G401.6 (cell line): ENCODE results near the gene MARK2.

ENCODE experiments used
- FAIRE-seq: peaks from 2 replicates; lab custom pipeline; 2012; peaks lifted over from hg19 to GRCh38; lab: Jason Lieb, UNC

MARK2 gene

GRCh38 chr11:63929616-63930015, 90.7 kb downstream of the MARK2 start:
- FAIRE-seq: no peak

GRCh38 chr11:63931045-63931444, 92.1 kb downstream of the MARK2 start:
- no peak for FAIRE-seq

GRCh38 chr11:63931876-63932275, 93.0 kb downstream of the MARK2 start:
- FAIRE-seq: no peak

- no peak for FAIRE-seq
Measured at GRCh38 chr11:63933459-63933858, 94.5 kb downstream of the MARK2 start.

GRCh38 chr11:63937713-63938478, 99.0 kb downstream of the MARK2 start:
- no peak for FAIRE-seq

- peak; percentile 54 for FAIRE-seq
Measured at GRCh38 chr11:63938479-63939396, 99.8 kb downstream of the MARK2 start, which contains the start of gene NAA40. TSS of gene NAA40 (plus strand) at chr11:63939002. CDS start at chr11:63939097, 95 bp downstream.

GRCh38 chr11:63939397-63939891, 100.5 kb downstream of the MARK2 start:
- no peak for FAIRE-seq

- no peak for FAIRE-seq
Measured at GRCh38 chr11:63940786-63941185, 101.9 kb downstream of the MARK2 start.

- FAIRE-seq: no peak
Measured at GRCh38 chr11:63941901-63942300, 103.0 kb downstream of the MARK2 start.

- FAIRE-seq: no peak
Measured at GRCh38 chr11:63942803-63943202, 103.9 kb downstream of the MARK2 start.

- no peak for FAIRE-seq
Measured at GRCh38 chr11:63944987-63945386, 106.1 kb downstream of the MARK2 start.

GRCh38 chr11:63945477-63946163, 106.7 kb downstream of the MARK2 start:
- FAIRE-seq: no peak

GRCh38 chr11:63951779-63952536, 113.0 kb downstream of the MARK2 start:
- FAIRE-seq: no peak

- no peak for FAIRE-seq
Measured at GRCh38 chr11:63952570-63952969, 113.7 kb downstream of the MARK2 start.

GRCh38 chr11:63958008-63958407, 119.1 kb downstream of the MARK2 start:
- no peak for FAIRE-seq
